K562 (cell line): ENCODE data around the gene TFPI. TPM values are rescaled to one million over a fixed set of nuclear protein-coding genes. Genes with fewer than 3 reads are reported as not detected.

Source experiments
- DMBX1 ChIP-seq: fragments of 250-450 bp; sonication (Bioruptor Pico); IDR thresholded peaks from 2 replicates; pipeline ENCODE4 v1.8.0; 2022; ENCODE audit warnings: inconsistent platforms, mild to moderate bottlenecking, moderate library complexity, borderline replicate concordance
- ETV6 ChIP-seq, 3 experiments: fragments of 150-350 bp in 1 of 3; sonication (generic) in 1 of 3; formaldehyde crosslinking in 1 of 3; IDR thresholded peaks; 2 replicates each; pipeline versions ENCODE4 v1.6.1 to v1.8.0; 2014 to 2022; ENCODE audit warnings: borderline replicate concordance in 2 of 3, low read depth in 2 of 3, antibody characterized with exemption in 1 of 3, low read length in 1 of 3, mild to moderate bottlenecking in 1 of 3, missing genetic modification reagents in 1 of 3
- EZH2 ChIP-seq: IDR thresholded peaks from 2 replicates; pipeline ENCODE4 v1.6.1; 2012; ENCODE audit warnings: low read depth, mild to moderate bottlenecking, inconsistent platforms, low read length, borderline replicate concordance
- KAT2B ChIP-seq: IDR thresholded peaks from one replicate; pipeline ENCODE4 v1.6.1; 2012; ENCODE audit warnings: low read depth, mild to moderate bottlenecking, control low read depth, inconsistent platforms, low read length, moderate library complexity
- MBD1 ChIP-seq: fragments of 250-450 bp; sonication (Bioruptor Pico); IDR thresholded peaks from 2 replicates; pipeline ENCODE4 v1.8.0; 2022; ENCODE audit warnings: inconsistent platforms
- MGA ChIP-seq: fragments of 450-650 bp; IDR thresholded peaks from 2 replicates; pipeline ENCODE4 v1.6.1; 2016; ENCODE audit warnings: mild to moderate bottlenecking, moderate library complexity
- MYC ChIP-seq, 2 experiments: fragments of 250-450 bp in 1 of 2; sonication (Bioruptor Pico) in 1 of 2; IDR thresholded peaks; 2 replicates each; pipeline versions ENCODE4 v1.5.1 to v1.6.1; 2012 to 2021; ENCODE audit warnings: low read depth in 2 of 2, borderline replicate concordance in 1 of 2, improper control_type of control experiment in 1 of 2, low read length in 1 of 2, mild to moderate bottlenecking in 1 of 2, moderate library complexity in 1 of 2
- NFYB ChIP-seq: IDR thresholded peaks from 2 replicates; pipeline ENCODE4 v1.6.1; 2011; ENCODE audit warnings: mild to moderate bottlenecking, moderate library complexity; ENCODE audit not compliant: insufficient read length; ENCODE audit errors: extremely low read depth
- SNIP1 ChIP-seq: fragments of 450-650 bp; IDR thresholded peaks from 2 replicates; pipeline ENCODE4 v1.7.1; 2017; ENCODE audit warnings: low read depth, mild to moderate bottlenecking
- TFAP4 ChIP-seq: sonication (generic); formaldehyde crosslinking; IDR thresholded peaks from 2 replicates; pipeline ENCODE4 v1.8.0; 2022; ENCODE audit warnings: missing genetic modification reagents, mild to moderate bottlenecking, moderate library complexity, borderline replicate concordance
- ZNF311 ChIP-seq: fragments of 250-450 bp; sonication (Bioruptor Pico); IDR thresholded peaks from 2 replicates; pipeline ENCODE4 v1.4.0; 2020; ENCODE audit warnings: mild to moderate bottlenecking, moderate library complexity
- polyA plus RNA-seq, 8 experiments: library from polyadenylated mRNA; depleted of rRNA in 4 of 8; stranded (reverse) in 5 of 8; unstranded in 3 of 8; fragments of >200 nt; fragmentation: Nextera tagmentation in 2 of 8; fragmentation: Illumina TruSeq in 1 of 8; extraction: Ambion mirVana in 2 of 8; extraction: Trizol in 1 of 8; gene quantifications; 2 replicates each; pipeline versions ENCODE4 v1.2.1 to v1.2.3, GENCODE V29; 2011 to 2014; ENCODE audit warnings: inconsistent platforms in 1 of 8, missing spikeins in 1 of 8
- total RNA-seq, 7 experiments: library from RNA; depleted of rRNA in 6 of 7; stranded (reverse); fragments of >200 nt in 6 of 7; fragmentation: Illumina TruSeq in 2 of 7; extraction: Trizol in 2 of 7; gene quantifications; 2 replicates each; pipeline versions ENCODE4 v1.2.1 to v1.2.3, GENCODE V29; 2011 to 2021; ENCODE audit warnings: low replicate concordance in 1 of 7

Gene TFPI
- total and polyA plus RNA-seq, 9 of the 15 experiments (the other 6 are each of a cell fraction or from before 2014, with no cell fraction given) = 53.5 to 219 (median 100) TPM

- no peak for TF ChIP-seq ZNF311 (CRISPR knock-in tag)
- TF ChIP-seq SNIP1 = no peak
- TF ChIP-seq KAT2B = no peak
- TF ChIP-seq MBD1 (CRISPR knock-in tag) = no peak
- TF ChIP-seq ETV6 (IDR thresholded peaks at IDR 0.05; ENCODE audit: borderline replicate concordance in 1 of 2, low read depth in 2 of 2, low read length in 1 of 2) = no peak
- no peak for TF ChIP-seq ETV6 (CRISPR knock-in tag; IDR thresholded peaks at IDR 0.05; ENCODE audit: borderline replicate concordance)
- TF ChIP-seq DMBX1 = no peak
- TF ChIP-seq NFYB = no peak
- TF ChIP-seq MYC (IDR thresholded peaks at IDR 0.05; ENCODE audit: low read depth, low read length) = no peak
- no peak for TF ChIP-seq MYC (CRISPR knock-in tag; IDR thresholded peaks at IDR 0.05; ENCODE audit: borderline replicate concordance, low read depth)
- TF ChIP-seq MGA = no peak
- TF ChIP-seq EZH2 = no peak
- TF ChIP-seq TFAP4 (CRISPR knock-in tag) = no peak
Observed at GRCh38 chr2:187509667-187510417, 44.4 kb downstream of the TFPI start (continued).
